ENCODE results near the gene SSBP3. TPM values are rescaled to one million over a fixed set of nuclear protein-coding genes. Genes with fewer than 3 reads are reported as not detected.

The SSBP3 gene
- total and polyA plus RNA-seq, 2 of the 13 experiments (the other 11 are each of a cell fraction or from before 2014, with no cell fraction given): 8.5 to 17.6 TPM

DNA sequence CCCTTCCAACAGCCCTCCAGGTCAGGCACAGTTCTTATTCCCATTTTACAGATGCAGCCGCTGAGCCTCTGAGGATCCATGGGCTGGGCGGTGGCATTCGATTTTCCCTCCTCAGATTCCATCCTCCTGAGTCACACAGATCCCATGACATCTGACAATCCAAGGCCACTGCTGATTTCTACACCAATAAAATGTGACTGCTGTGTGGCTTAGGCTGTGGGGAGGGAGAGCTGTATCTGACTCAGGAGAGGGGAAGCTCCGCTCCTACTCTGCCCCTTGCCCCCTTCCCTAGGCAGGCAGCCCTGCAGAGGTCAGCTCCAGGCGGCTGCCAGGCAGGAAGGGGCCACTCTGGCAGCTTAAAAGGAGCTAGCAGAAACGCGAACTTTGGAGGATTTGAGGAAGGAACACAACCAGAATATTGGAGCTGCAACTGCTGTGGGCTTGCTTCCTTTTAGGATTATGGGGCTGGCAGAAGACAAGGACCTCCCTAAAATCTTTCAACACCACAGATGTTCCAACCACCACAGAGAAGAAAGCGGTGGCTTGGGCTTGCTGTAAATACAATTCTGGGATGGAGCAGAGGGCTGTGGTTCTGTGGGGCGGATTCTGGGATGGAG lies 156.3 kb downstream of the SSBP3 start (continued):
- TF ChIP-seq, protein P1, sequence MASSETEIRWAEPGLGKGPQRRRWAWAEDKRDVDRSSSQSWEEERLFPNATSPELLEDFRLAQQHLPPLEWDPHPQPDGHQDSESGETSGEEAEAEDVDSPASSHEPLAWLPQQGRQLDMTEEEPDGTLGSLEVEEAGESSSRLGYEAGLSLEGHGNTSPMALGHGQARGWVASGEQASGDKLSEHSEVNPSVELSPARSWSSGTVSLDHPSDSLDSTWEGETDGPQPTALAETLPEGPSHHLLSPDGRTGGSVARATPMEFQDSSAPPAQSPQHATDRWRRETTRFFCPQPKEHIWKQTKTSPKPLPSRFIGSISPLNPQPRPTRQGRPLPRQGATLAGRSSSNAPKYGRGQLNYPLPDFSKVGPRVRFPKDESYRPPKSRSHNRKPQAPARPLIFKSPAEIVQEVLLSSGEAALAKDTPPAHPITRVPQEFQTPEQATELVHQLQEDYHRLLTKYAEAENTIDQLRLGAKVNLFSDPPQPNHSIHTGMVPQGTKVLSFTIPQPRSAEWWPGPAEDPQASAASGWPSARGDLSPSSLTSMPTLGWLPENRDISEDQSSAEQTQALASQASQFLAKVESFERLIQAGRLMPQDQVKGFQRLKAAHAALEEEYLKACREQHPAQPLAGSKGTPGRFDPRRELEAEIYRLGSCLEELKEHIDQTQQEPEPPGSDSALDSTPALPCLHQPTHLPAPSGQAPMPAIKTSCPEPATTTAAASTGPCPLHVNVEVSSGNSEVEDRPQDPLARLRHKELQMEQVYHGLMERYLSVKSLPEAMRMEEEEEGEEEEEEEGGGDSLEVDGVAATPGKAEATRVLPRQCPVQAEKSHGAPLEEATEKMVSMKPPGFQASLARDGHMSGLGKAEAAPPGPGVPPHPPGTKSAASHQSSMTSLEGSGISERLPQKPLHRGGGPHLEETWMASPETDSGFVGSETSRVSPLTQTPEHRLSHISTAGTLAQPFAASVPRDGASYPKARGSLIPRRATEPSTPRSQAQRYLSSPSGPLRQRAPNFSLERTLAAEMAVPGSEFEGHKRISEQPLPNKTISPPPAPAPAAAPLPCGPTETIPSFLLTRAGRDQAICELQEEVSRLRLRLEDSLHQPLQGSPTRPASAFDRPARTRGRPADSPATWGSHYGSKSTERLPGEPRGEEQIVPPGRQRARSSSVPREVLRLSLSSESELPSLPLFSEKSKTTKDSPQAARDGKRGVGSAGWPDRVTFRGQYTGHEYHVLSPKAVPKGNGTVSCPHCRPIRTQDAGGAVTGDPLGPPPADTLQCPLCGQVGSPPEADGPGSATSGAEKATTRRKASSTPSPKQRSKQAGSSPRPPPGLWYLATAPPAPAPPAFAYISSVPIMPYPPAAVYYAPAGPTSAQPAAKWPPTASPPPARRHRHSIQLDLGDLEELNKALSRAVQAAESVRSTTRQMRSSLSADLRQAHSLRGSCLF (CRISPR knock-in tag; IDR thresholded peaks at IDR 0.05; ENCODE audit: borderline replicate concordance): no peak
- TF ChIP-seq FOSL1 (CRISPR knock-in tag; IDR thresholded peaks at IDR 0.05; ENCODE audit: borderline replicate concordance) (peak; percentile 45; the same call in 1 of the 2 replicates), ZNF382 (CRISPR knock-in tag; IDR thresholded peaks at IDR 0.05; ENCODE audit: borderline replicate concordance) (no peak)

DNA sequence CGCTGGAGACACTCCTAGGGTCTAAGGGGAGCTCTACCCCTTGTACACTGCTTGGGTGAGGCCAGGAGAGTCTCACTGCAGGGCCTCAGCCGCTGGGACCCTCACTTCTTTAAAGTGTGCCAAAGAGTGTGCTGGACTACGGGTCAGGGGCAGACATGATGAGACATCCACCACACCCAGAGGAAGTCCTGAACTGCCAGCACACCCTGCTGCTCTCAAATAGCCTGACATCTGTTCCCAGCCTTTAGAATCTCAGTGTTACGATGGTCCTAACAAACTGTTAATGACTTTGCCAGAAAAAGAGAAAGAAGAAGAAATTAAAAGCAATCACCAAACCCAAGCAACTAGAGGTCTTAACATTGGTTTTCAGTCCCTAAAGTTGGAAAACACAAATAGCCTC lies 157.2 kb downstream of the SSBP3 start:
- no peak for ATAC-seq
- no peak for FAIRE-seq
- Histone ChIP-seq H2AFZ (ENCODE audit: low read length) (no peak overlapping the region), H4K20me1 (ENCODE audit: insufficient read depth, low read length) (no peaks in the 10 kb centered on the region), H3K4me2 (ENCODE audit: low read depth, low read length) (no peak overlapping the region), H3K36me3 (replicated peaks in 1 of 2; ENCODE audit: control insufficient read depth in 1 of 2, insufficient read depth in 2 of 2, low read length in 2 of 2) (peaks cover 7 to 11% of the 10 kb centered on the region in 2 experiments; a peak in 4 of 5 replicates), H3K27ac (ENCODE audit: extremely low read length, insufficient read depth, low read length) (no peak overlapping the region), H3K4me1 (ENCODE audit: insufficient read depth, low read length) (no peaks in the 10 kb centered on the region), H3K9ac (ENCODE audit: insufficient read depth, low read depth, low read length) (no peak overlapping the region), H3K27me3 (ENCODE audit: control insufficient read depth in 1 of 2, insufficient read depth in 2 of 2, low read length in 2 of 2) (no peaks in the 10 kb centered on the region), H3K4me3 (replicated peaks in 1 of 3; ENCODE audit: insufficient read depth in 1 of 3, low read depth in 2 of 3, low read length in 3 of 3) (no peak overlapping the region), H3K79me2 (ENCODE audit: insufficient read depth, low read length) (no peaks in the 10 kb centered on the region), H3K9me3 (ENCODE audit: low read length) (no peaks in the 10 kb centered on the region)
- WGBS (ENCODE audit: low lambda C conversion rate): 96% methylated on average over 3 of the region's 4 CpGs
- CTCF ChIA-PET (ENCODE audit: low intra/inter-chr PET ratio, low total read pairs): no interaction called here
- no peak for DNase-seq (ENCODE audit: low spot score)
- intact Hi-C loops (cut with micrococcal nuclease; ENCODE audit: unreplicated experiment) (no loop called here), in situ Hi-C loops (cut with HindIII; ENCODE audit: extremely low pct_ligation_motif_present, low pct_unique_long_range_greater_than_20kb) (no loop called here)
- POLR2A ChIA-PET: no interaction called here
- no peak for TF ChIP-seq ADNP (CRISPR knock-in tag; IDR thresholded peaks at IDR 0.05)
- no peak for TF ChIP-seq ZNF572 (CRISPR knock-in tag; IDR thresholded peaks at IDR 0.05)
- TF ChIP-seq ZNF777 (CRISPR knock-in tag; IDR thresholded peaks at IDR 0.05): no peak
- TF ChIP-seq ZNF780A (CRISPR knock-in tag; IDR thresholded peaks at IDR 0.05): no peak
- TF ChIP-seq CHD2 (IDR thresholded peaks at IDR 0.05; ENCODE audit: low read depth, low read length): no peak
- TF ChIP-seq, protein P2, sequence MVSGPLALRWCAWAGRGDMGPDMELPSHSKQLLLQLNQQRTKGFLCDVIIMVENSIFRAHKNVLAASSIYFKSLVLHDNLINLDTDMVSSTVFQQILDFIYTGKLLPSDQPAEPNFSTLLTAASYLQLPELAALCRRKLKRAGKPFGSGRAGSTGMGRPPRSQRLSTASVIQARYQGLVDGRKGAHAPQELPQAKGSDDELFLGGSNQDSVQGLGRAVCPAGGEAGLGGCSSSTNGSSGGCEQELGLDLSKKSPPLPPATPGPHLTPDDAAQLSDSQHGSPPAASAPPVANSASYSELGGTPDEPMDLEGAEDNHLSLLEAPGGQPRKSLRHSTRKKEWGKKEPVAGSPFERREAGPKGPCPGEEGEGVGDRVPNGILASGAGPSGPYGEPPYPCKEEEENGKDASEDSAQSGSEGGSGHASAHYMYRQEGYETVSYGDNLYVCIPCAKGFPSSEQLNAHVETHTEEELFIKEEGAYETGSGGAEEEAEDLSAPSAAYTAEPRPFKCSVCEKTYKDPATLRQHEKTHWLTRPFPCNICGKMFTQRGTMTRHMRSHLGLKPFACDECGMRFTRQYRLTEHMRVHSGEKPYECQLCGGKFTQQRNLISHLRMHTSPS (CRISPR knock-in tag; IDR thresholded peaks at IDR 0.05; ENCODE audit: low read depth): no peak
- no peak for TF ChIP-seq PHB2 (IDR thresholded peaks at IDR 0.05; ENCODE audit: partially characterized antibody)
- no peak for TF ChIP-seq RAD51 (IDR thresholded peaks at IDR 0.05; ENCODE audit: borderline replicate concordance)
- no peak for TF ChIP-seq ZNF747 (CRISPR knock-in tag; IDR thresholded peaks at IDR 0.05; ENCODE audit: borderline replicate concordance)
- no TSS peak for BruUV-seq (replicated peaks)
